A673 (cell line): ENCODE data around the gene SMYD3.

Source experiments
- EZH2 ChIP-seq: fragments of 200-600 bp; sonication (generic); IDR thresholded peaks from 2 replicates; pipeline ENCODE4 v1.6.1; 2017; ENCODE audit warnings: borderline replicate concordance, low read depth, mild to moderate bottlenecking, mixed read lengths, antibody characterized with exemption, low read length; ENCODE audit not compliant: poor library complexity, severe bottlenecking
- TF ChIP-seq, protein P1 (sequence below): fragments of 300-800, 200-600 bp; sonication (generic); conservative IDR thresholded peaks from 2 replicates; pipeline ENCODE4 v1.5.1; 2017; ENCODE audit warnings: low read depth, mild to moderate bottlenecking, antibody characterized with exemption, low read length, moderate library complexity, mixed read lengths

DNA sequence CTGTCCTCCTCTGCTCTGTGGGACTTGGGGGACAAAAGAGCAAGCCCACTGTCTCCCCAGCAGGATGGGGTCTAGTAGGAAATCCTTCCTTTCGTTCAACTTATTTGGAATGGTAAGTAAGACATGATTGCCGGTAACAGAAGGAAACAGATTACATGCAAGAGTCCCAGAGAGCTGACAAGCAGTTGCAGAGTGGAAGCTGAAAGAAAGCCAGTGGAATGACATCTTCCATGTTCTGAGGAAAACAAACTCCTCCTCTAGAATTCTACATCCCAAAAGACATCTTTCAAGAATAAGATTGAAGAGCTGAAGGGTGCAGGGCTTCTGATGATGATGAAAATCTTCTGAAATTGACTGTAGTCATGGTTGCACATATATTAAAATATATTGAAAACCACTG, 732.9 kb downstream of the SMYD3 start:
- TF ChIP-seq, protein P1, sequence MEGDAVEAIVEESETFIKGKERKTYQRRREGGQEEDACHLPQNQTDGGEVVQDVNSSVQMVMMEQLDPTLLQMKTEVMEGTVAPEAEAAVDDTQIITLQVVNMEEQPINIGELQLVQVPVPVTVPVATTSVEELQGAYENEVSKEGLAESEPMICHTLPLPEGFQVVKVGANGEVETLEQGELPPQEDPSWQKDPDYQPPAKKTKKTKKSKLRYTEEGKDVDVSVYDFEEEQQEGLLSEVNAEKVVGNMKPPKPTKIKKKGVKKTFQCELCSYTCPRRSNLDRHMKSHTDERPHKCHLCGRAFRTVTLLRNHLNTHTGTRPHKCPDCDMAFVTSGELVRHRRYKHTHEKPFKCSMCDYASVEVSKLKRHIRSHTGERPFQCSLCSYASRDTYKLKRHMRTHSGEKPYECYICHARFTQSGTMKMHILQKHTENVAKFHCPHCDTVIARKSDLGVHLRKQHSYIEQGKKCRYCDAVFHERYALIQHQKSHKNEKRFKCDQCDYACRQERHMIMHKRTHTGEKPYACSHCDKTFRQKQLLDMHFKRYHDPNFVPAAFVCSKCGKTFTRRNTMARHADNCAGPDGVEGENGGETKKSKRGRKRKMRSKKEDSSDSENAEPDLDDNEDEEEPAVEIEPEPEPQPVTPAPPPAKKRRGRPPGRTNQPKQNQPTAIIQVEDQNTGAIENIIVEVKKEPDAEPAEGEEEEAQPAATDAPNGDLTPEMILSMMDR, result no peak
- no peak for TF ChIP-seq EZH2
